ENCODE measurements around the gene ST13. TPM values are rescaled to one million over a fixed set of nuclear protein-coding genes. Genes with fewer than 3 reads are reported as not detected.

Gene ST13
- polyA plus RNA-seq, 1 donor (not counting 4 experiments of a cell fraction or from before 2014, with no cell fraction given), result 185 TPM

DNA sequence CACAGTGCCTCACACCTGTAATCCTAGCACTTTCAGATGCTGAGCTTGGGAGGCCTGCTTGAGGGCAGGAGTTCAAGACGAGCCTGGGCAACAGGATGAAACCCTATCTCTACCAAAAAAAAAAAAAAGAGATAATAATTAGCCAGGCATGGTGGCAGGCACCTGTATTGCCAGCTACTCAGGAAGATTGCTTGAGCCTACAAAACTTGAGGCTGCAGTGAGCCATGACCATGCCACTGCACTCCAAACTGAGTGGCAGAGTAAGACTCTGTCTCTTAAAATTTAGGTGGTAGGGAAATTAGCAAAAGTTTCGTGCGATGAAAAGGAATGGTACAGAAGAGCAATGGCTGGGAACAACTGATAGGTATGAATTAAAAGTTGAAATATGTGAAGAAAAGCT, 18.0 kb downstream of the ST13 start:
- H3K27ac ChIP-seq (ENCODE audit: control insufficient read depth, insufficient read depth, low read length), result no peak overlapping the region
- no peaks in the 10 kb centered on the region for H3K27me3 ChIP-seq (ENCODE audit: control insufficient read depth, extremely low read depth, insufficient read depth, low read length)
- H3K4me3 ChIP-seq (ENCODE audit: control insufficient read depth in 2 of 3, extremely low read depth in 1 of 3, insufficient read depth in 2 of 3, low read depth in 1 of 3, low read length in 3 of 3), result no peak overlapping the region
- H3K36me3 ChIP-seq (ENCODE audit: control insufficient read depth in 2 of 2, extremely low read depth in 1 of 2, insufficient read depth in 2 of 2, low read length in 2 of 2), result peaks cover 12 to 24% of the 10 kb centered on the region in 2 experiments
- dilution Hi-C loops (cut with MboI; ENCODE audit: extremely low pct_ligation_motif_present, low sequenced_read_pairs), result no loop called here
- H3K9me3 ChIP-seq (ENCODE audit: control insufficient read depth, low read depth, low read length), result no peaks in the 10 kb centered on the region
- H3K4me1 ChIP-seq (ENCODE audit: control insufficient read depth, extremely low read depth, insufficient read depth, low read length), result peaks cover 9% of the 10 kb centered on the region
- TF ChIP-seq CTCF (optimal IDR thresholded peaks at IDR 0.05 in 1 of 3, IDR thresholded peaks at IDR 0.05 in 1 of 3, conservative IDR thresholded peaks at IDR 0.05 in 1 of 3; ENCODE audit: extremely low read depth in 1 of 3, insufficient read depth in 2 of 3, low read length in 3 of 3) (no peak), EZH2 (IDR thresholded peaks at IDR 0.05; ENCODE audit: low read length) (no peak)
- H3K9ac ChIP-seq (ENCODE audit: control insufficient read depth, extremely low read depth, insufficient read depth, low read length), result no peak overlapping the region
- no peak overlapping the region for H3K4me2 ChIP-seq (ENCODE audit: control insufficient read depth, extremely low read depth, insufficient read depth, low read depth, low read length)
- H4K20me1 ChIP-seq (ENCODE audit: control insufficient read depth, extremely low read depth, insufficient read depth, low read length), result no peaks in the 10 kb centered on the region
- H2AFZ ChIP-seq (ENCODE audit: control insufficient read depth, low read length), result no peak overlapping the region
- no peaks in the 10 kb centered on the region for H3K9me1 ChIP-seq (ENCODE audit: control insufficient read depth, extremely low read depth, insufficient read depth, low read length)
- FAIRE-seq (no peak), DNase-seq (ENCODE audit: low read depth, low spot score) (no peak)
- peaks cover 44% of the 10 kb centered on the region for H3K79me2 ChIP-seq (ENCODE audit: control insufficient read depth, insufficient read depth, low read length)

GRCh38 chr22:40834619-40835018, 21.8 kb downstream of the ST13 start:
- no peak for DNase-seq (ENCODE audit: low read depth, low spot score)
- H3K4me2 ChIP-seq (ENCODE audit: control insufficient read depth, extremely low read depth, insufficient read depth, low read depth, low read length), result no peak overlapping the region

More at GRCh38 chr22:40834619-40835018, 21.8 kb downstream of the ST13 start:
- peaks cover 13 to 46% of the 10 kb centered on the region in 2 experiments for H3K36me3 ChIP-seq (ENCODE audit: control insufficient read depth in 2 of 2, extremely low read depth in 1 of 2, insufficient read depth in 2 of 2, low read length in 2 of 2)
- no peak overlapping the region for H3K27ac ChIP-seq (ENCODE audit: control insufficient read depth, insufficient read depth, low read length)
- H3K79me2 ChIP-seq (ENCODE audit: control insufficient read depth, insufficient read depth, low read length), result peaks cover 18% of the 10 kb centered on the region
- H3K4me1 ChIP-seq (ENCODE audit: control insufficient read depth, extremely low read depth, insufficient read depth, low read length), result no peaks in the 10 kb centered on the region
- H3K9ac ChIP-seq (ENCODE audit: control insufficient read depth, extremely low read depth, insufficient read depth, low read length), result no peak overlapping the region
- no peak overlapping the region for H2AFZ ChIP-seq (ENCODE audit: control insufficient read depth, low read length)
- H3K9me1 ChIP-seq (ENCODE audit: control insufficient read depth, extremely low read depth, insufficient read depth, low read length), result no peaks in the 10 kb centered on the region
- H4K20me1 ChIP-seq (ENCODE audit: control insufficient read depth, extremely low read depth, insufficient read depth, low read length), result no peaks in the 10 kb centered on the region
- H3K4me3 ChIP-seq (ENCODE audit: control insufficient read depth in 2 of 3, extremely low read depth in 1 of 3, insufficient read depth in 2 of 3, low read depth in 1 of 3, low read length in 3 of 3), result no peak overlapping the region
- no peak for TF ChIP-seq CTCF (optimal IDR thresholded peaks at IDR 0.05 in 1 of 3, IDR thresholded peaks at IDR 0.05 in 1 of 3, conservative IDR thresholded peaks at IDR 0.05 in 1 of 3; ENCODE audit: extremely low read depth in 1 of 3, insufficient read depth in 2 of 3, low read length in 3 of 3)
- TF ChIP-seq EZH2 (IDR thresholded peaks at IDR 0.05; ENCODE audit: low read length), result no peak
- dilution Hi-C loops (cut with MboI; ENCODE audit: extremely low pct_ligation_motif_present, low sequenced_read_pairs), result no loop called here
- H3K27me3 ChIP-seq (ENCODE audit: control insufficient read depth, extremely low read depth, insufficient read depth, low read length), result no peaks in the 10 kb centered on the region
- no peaks in the 10 kb centered on the region for H3K9me3 ChIP-seq (ENCODE audit: control insufficient read depth, low read depth, low read length)
- no peak for FAIRE-seq
